ENCODE results near the gene TENM3.

DNA sequence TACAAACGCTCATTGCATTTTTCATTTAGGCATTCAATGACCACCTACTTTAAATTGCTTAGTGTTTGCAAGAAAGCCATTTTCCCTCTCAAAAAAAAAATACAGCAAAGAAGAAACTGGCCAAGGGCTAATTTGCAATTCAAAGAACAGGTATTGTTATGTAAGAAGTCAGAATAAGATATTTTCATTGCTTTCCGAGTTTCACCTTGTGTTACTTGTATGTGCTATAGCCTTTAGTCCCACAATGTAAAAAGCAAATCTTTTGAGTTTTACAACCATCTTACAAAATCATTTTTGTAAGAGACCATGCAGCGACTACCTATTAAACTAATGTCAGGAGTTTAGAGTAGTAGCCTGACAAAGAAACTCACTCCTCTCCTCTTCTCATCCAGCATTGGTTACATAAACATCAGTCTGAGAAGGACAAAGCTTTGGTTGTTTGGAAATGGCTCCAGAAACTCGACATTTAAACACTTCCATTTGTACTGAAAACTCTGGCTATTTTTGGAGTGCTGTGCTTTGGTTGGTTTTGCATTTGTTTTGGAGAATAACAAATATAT lies 15.3 kb downstream of the TENM3 start:
- TF ChIP-seq CTCF (IDR thresholded peaks at IDR 0.05), result no peak
- TF ChIP-seq, protein P1, sequence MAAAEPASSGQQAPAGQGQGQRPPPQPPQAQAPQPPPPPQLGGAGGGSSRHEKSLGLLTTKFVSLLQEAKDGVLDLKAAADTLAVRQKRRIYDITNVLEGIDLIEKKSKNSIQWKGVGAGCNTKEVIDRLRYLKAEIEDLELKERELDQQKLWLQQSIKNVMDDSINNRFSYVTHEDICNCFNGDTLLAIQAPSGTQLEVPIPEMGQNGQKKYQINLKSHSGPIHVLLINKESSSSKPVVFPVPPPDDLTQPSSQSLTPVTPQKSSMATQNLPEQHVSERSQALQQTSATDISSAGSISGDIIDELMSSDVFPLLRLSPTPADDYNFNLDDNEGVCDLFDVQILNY (CRISPR knock-in tag; IDR thresholded peaks at IDR 0.05), result no peak
- TF ChIP-seq ETV6 (CRISPR knock-in tag; IDR thresholded peaks at IDR 0.05), result no peak
